ENCODE measurements around the gene NAV3. TPM values are rescaled to one million over a fixed set of nuclear protein-coding genes. Genes with fewer than 3 reads are reported as not detected.
A peak's percentile ranks its signal among the peaks of the same experiment; 100 is the strongest.

Gene NAV3
- total RNA-seq, 6 experiments from 2014 or later: 0.22 to 3.2 (median 1.2) TPM

- H3K36me3 ChIP-seq: no peaks in the 10 kb centered on the region
- DNase-seq: no peak
- ATAC-seq: no peak
- no peaks in the 10 kb centered on the region for H3K27me3 ChIP-seq
- TF ChIP-seq CTCF (IDR thresholded peaks at IDR 0.05): no peak
- TF ChIP-seq POLR2A (IDR thresholded peaks at IDR 0.05): no peak
- H3K4me1 ChIP-seq: no peaks in the 10 kb centered on the region
- WGBS (ENCODE audit: insufficient coverage, low coverage, low lambda C conversion rate, missing lambda C conversion rate): 82% methylated on average over 3 of the region's 3 CpGs
- H3K4me3 ChIP-seq: no peak overlapping the region
- intact Hi-C loops (cut with DNase I): no loop called here
- no peak overlapping the region for H3K27ac ChIP-seq
- H3K9me3 ChIP-seq: no peaks in the 10 kb centered on the region
Observed at GRCh38 chr12:77919450-77919849, 88.8 kb downstream of the NAV3 start.

GRCh38 chr12:77923882-77924281 is 93.2 kb downstream of the NAV3 start:
- TF ChIP-seq CTCF (IDR thresholded peaks at IDR 0.05): no peak
- no peak for TF ChIP-seq POLR2A (IDR thresholded peaks at IDR 0.05)
- intact Hi-C loops (cut with DNase I): loop anchor here in 1 of 2 donors (10.0 kb wide), 1 partner anchor 199 kb away; no protein-coding TSS in a partner anchor
- no peak for DNase-seq
- no peaks in the 10 kb centered on the region for H3K36me3 ChIP-seq
- no peaks in the 10 kb centered on the region for H3K27me3 ChIP-seq
- H3K4me1 ChIP-seq: no peaks in the 10 kb centered on the region
- ATAC-seq: no peak
- no peak overlapping the region for H3K27ac ChIP-seq
- 38% methylated on average over 1 of the region's 1 CpG for WGBS (ENCODE audit: insufficient coverage, low coverage, low lambda C conversion rate, missing lambda C conversion rate)
- H3K9me3 ChIP-seq: no peaks in the 10 kb centered on the region
- no peak overlapping the region for H3K4me3 ChIP-seq

DNA sequence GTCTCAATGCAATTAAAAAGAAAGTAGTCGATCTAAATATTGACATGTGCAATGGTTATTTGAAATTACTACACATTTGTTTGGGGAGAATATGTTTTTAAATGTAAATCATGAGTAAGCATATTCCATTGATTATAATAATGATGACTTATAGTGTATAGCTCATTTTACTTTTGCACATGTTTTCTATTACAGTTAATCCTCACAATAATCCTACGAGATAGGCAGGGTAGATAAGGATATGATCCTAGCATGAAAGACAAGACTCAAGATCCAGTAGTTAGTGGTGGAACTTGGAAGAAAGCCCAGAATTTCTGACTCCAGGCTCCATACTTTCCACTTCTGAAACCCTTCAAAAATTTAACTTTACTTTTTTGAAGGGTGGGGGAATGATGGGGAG is 94.0 kb downstream of the NAV3 start:
- Histone ChIP-seq H3K9me3 (no peaks in the 10 kb centered on the region), H3K4me1 (no peaks in the 10 kb centered on the region), H3K27me3 (no peaks in the 10 kb centered on the region), H3K36me3 (no peaks in the 10 kb centered on the region), H3K4me3 (no peak overlapping the region), H3K27ac (no peak overlapping the region)
- no peak for TF ChIP-seq POLR2A (IDR thresholded peaks at IDR 0.05)
- TF ChIP-seq CTCF (IDR thresholded peaks at IDR 0.05): no peak
- intact Hi-C loops (cut with DNase I): loop anchor here (5.0 to 10.0 kb wide), 2 partner anchors 200 to 202 kb away; no protein-coding TSS in a partner anchor
- DNase-seq (no peak), ATAC-seq (no peak)
- 75% methylated on average over 2 of the region's 2 CpGs for WGBS (ENCODE audit: insufficient coverage, low coverage, low lambda C conversion rate, missing lambda C conversion rate)

GRCh38 chr12:77925536-77926108 is 94.9 kb downstream of the NAV3 start:
- Histone ChIP-seq H3K36me3 (no peaks in the 10 kb centered on the region), H3K4me3 (no peak overlapping the region), H3K9me3 (no peaks in the 10 kb centered on the region), H3K27me3 (no peaks in the 10 kb centered on the region), H3K4me1 (no peaks in the 10 kb centered on the region), H3K27ac (no peak overlapping the region)
- intact Hi-C loops (cut with DNase I): loop anchor here (5.0 to 10.0 kb wide), 2 partner anchors 201 to 203 kb away; no protein-coding TSS in a partner anchor
- peak; percentile 46 to 74 (median 56) for DNase-seq
- TF ChIP-seq POLR2A (IDR thresholded peaks at IDR 0.05) (no peak), CTCF (IDR thresholded peaks at IDR 0.05) (peak; percentile 88 to 98 (median 97))
- WGBS (ENCODE audit: insufficient coverage, low coverage, low lambda C conversion rate, missing lambda C conversion rate): 0% methylated on average over 6 of the region's 6 CpGs
- peak; percentile 98 to 100 (median 100) for ATAC-seq

Data from right lobe of liver (tissue), 6 donors.